ENCODE measurements around the gene GLE1.

- TF ChIP-seq EZH2 (IDR thresholded peaks at IDR 0.05; ENCODE audit: borderline replicate concordance, insufficient read depth, low read depth, low read length, poor library complexity, severe bottlenecking) = no peak
- TF ChIP-seq, protein P1, sequence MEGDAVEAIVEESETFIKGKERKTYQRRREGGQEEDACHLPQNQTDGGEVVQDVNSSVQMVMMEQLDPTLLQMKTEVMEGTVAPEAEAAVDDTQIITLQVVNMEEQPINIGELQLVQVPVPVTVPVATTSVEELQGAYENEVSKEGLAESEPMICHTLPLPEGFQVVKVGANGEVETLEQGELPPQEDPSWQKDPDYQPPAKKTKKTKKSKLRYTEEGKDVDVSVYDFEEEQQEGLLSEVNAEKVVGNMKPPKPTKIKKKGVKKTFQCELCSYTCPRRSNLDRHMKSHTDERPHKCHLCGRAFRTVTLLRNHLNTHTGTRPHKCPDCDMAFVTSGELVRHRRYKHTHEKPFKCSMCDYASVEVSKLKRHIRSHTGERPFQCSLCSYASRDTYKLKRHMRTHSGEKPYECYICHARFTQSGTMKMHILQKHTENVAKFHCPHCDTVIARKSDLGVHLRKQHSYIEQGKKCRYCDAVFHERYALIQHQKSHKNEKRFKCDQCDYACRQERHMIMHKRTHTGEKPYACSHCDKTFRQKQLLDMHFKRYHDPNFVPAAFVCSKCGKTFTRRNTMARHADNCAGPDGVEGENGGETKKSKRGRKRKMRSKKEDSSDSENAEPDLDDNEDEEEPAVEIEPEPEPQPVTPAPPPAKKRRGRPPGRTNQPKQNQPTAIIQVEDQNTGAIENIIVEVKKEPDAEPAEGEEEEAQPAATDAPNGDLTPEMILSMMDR (IDR thresholded peaks at IDR 0.05) = no peak
These were observed 49.8 kb downstream of the GLE1 start for GRCh38 chr9:128554155-128554862.

Measured in B cell (primary cell).